ENCODE results near the gene TCTN2.
A peak's percentile ranks its signal among the peaks of the same experiment; 100 is the strongest.

The TCTN2 gene

DNA sequence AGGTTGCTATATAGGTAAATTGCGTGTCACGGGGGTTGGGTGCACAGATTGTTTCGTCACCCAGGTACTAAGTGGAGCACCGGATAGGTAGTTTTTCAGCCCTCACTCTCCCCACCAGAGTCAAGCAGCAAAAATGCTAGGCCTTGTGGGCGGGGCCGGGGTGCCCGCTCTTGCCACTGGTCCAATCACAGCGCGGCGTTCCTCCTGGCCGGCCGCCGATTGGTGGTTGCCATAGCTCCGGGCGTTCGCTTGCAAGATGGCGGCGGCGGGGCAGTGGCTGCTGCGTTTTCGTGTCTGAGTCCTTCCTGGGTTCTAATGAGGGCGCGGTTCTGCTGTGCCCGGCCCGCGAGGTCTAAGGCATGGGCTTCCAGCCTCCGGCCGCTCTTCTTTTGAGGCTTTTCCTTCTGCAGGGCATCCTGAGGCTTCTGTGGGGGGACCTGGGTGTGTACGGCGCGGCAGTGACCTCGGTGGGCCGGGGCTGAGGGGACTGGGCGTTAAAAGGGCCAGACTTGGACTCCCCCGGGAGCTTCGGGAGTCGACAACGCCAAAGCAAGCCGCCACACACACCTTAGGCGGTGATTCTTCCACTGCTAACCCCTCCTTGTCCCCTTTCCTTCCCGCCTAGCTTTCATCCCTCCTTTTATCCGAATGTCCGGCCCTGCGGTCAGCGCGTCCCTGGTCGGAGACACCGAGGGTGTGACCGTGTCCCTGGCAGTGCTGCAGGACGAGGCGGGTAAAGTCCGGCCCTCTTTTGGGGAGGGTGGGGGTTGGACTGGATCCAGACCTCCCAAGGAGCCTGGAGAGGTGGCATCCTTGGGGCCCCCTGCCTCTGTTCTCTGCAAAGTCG is at the start of gene TCTN2:
TCTN2 (plus strand) TSS at position 232 of the 847 bp plus-strand sequence; CDS start at position 360, 128 bp downstream.
- Mint-ChIP-seq H3K4me1 (peaks cover 12% of the 10 kb centered on the region), H3K36me3 (ENCODE audit: low read depth) (no peaks in the 10 kb centered on the region), H3K9me3 (no peaks in the 10 kb centered on the region), H3K27ac (no peak within 1 kb of the TSS), H3K27me3 (no peaks in the 10 kb centered on the region), H3K4me3 (peak within 1 kb of the TSS; percentile 81)
- ATAC-seq = peak; percentile 99
- peak; percentile 95 for DNase-seq

DNA sequence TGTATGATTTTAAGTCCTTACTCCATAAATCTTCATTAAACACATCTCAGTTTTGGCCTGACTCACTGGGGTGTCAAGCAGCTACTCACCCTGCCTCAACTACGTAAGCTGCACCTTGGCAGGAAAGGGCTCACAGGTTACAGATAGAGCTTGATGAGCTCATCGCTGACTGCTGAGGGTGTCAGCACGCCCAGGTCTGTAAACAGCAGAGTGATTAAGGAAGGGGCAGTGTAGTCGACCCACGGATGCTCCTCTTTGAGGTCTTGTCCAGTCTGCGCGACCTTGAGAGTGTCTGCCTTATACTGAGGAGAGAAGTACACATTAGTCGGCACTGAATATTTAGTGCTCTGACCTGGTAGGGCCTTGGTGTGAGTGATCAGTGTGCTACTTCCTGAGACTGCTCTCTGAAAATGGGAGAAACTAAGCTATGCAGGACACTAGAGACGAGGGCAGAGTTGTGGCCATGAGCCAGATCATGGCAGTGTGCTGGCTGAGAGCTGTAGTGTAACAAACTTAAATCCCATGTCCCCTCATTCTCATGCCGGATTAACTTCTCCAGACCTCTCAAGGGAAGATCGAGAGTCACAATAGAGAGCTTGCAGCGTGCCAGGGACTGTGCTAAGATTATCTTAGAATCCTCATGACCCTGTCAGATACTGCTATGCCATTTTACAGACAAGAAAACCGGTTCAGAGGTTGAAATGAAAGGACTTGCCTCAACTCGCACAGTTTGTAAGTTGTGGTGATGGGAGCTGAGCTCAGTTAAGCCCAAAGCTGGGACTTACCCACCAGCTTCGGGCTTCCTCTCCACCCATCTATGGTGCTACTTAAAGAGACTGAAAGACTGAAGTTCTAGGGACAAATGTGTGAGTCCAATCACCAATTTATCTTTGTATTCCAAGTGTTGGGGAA is 49.0 kb upstream of the TCTN2 start:
- Mint-ChIP-seq H3K9me3 (no peaks in the 10 kb centered on the region), H3K4me3 (no peak overlapping the region), H3K27me3 (no peaks in the 10 kb centered on the region), H3K27ac (peak overlapping the region; percentile 41), H3K36me3 (ENCODE audit: low read depth) (peaks cover 62% of the 10 kb centered on the region), H3K4me1 (no peaks in the 10 kb centered on the region)
- ATAC-seq (peak; percentile 25), DNase-seq (no peak)

DNA sequence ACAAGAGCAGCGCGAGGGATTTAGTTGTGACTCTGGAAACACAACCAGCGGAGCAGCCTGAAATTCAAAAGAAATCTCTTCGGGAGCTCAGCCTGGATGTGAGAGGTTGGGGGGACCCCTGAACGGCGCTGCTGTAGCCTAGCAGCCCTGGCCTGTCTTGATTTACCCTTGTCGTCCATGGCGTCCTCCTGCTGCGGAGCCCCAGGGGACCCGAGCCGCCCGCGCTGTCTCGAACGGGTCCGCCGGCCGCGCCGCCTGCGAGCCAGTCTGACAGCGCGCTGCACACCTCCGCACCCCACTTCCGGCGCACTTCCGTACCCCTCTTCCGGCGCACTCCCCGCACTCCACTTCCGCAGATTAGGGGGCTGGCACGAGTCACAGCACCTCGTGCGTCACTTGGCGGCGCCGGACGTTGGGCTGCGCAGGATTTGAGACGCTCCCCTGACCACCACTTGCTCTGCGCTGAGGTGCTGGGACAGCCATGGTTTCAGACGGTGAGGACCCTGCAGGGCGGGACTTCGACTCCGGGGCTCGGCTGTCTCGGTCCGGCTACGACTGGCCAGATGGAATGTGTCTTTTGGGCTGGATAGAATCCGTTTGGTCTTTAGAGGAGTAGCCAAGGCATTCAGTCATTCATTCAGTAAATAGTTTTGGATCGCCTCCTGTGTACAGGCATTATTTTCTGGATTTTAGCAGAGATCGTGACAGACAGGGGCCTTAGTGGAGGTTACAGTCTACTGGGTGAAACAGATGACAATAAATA is 37.4 kb upstream of the TCTN2 start, which contains the start of the genes EIF2B1 and GTF2H3:
EIF2B1 (minus strand) TSS at position 308 of the 763 bp plus-strand sequence; CDS start at position 179, 129 bp downstream.
GTF2H3 (plus strand) TSS at position 451 of the 763 bp plus-strand sequence; CDS start at position 482, 31 bp downstream.
- ATAC-seq (peak; percentile 98), DNase-seq (peak; percentile 97)
- Mint-ChIP-seq H3K9me3 (no peaks in the 10 kb centered on the region), H3K36me3 (ENCODE audit: low read depth) (peaks cover 49% of the 10 kb centered on the region), H3K27ac (peak within 1 kb of the TSS; percentile 98), H3K4me3 (peak within 1 kb of the TSS; percentile 99), H3K27me3 (no peaks in the 10 kb centered on the region), H3K4me1 (peaks cover 29% of the 10 kb centered on the region)

DNA sequence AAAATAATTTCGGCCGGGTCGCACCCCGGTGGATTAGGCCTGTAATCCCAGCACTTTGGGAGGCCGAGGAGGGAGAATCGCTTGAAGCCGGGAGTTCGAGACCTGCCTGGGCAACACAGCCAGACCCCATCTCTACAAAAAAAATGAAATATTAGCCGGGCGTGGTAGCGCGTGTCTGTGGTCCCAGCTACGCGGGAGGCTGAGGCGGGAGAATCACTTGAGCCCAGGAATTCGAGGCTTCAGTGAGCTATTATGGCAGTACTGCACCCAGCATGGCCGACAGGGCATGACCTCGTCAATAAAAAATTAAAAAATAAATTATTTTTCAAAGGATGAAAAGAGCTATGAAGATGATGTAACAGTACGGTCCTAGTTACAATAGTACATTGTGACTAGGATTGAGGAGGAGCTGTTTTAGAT is 36.8 kb upstream of the TCTN2 start:
- Mint-ChIP-seq H3K9me3 (no peaks in the 10 kb centered on the region), H3K36me3 (ENCODE audit: low read depth) (peaks cover 43% of the 10 kb centered on the region), H3K4me1 (peaks cover 29% of the 10 kb centered on the region), H3K27me3 (no peaks in the 10 kb centered on the region), H3K27ac (peak overlapping the region; percentile 98), H3K4me3 (peak overlapping the region; percentile 99)
- ATAC-seq (no peak), DNase-seq (peak; percentile 17)

DNA sequence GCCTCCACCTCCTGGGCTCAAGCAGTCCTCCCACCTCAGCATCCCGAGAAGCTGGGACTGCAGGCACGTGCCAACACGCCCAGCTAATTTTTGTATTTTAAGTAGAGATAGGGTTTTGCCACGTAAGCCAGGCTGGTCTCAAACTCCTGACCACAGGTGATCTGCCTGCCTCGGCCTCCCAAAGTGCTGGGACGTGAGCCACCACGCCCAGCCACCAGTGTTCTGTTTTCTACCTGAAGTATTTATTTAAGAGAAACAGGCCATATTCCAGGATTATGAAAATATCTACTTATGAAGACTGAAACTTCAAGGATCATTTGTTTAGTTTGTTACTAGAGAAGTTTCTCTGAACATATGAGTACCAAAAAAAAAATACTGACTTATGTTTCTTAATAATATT is 27.0 kb upstream of the TCTN2 start:
- no peak for DNase-seq
- H3K4me1 Mint-ChIP-seq = no peaks in the 10 kb centered on the region
- no peak overlapping the region for H3K27ac Mint-ChIP-seq
- no peaks in the 10 kb centered on the region for H3K9me3 Mint-ChIP-seq
- H3K27me3 Mint-ChIP-seq = no peaks in the 10 kb centered on the region
- peaks cover 41% of the 10 kb centered on the region for H3K36me3 Mint-ChIP-seq (ENCODE audit: low read depth)
- H3K4me3 Mint-ChIP-seq = no peak overlapping the region
- no peak for ATAC-seq

DNA sequence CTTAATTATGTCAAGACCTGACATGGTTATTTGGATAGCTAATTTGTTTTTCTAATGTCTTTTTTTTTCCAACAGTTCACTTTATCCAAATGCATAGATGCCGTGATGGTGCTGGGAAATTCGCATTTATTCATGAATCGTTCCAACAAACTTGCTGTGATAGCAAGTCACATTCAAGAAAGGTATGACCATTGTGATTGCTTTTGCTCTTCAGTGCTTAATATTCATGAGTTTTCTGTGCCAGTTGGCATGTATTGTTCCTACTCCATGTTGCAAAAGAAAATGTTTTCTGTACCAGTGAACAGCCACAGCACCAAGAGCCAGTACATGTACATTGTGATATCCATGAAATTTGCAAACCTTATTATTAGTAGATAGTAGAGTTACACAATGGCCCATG is 25.5 kb upstream of the TCTN2 start:
- Mint-ChIP-seq H3K36me3 (ENCODE audit: low read depth) (peaks cover 38% of the 10 kb centered on the region), H3K27me3 (no peaks in the 10 kb centered on the region), H3K9me3 (no peaks in the 10 kb centered on the region), H3K27ac (no peak overlapping the region), H3K4me1 (no peaks in the 10 kb centered on the region), H3K4me3 (no peak overlapping the region)
- DNase-seq (no peak), ATAC-seq (no peak)

DNA sequence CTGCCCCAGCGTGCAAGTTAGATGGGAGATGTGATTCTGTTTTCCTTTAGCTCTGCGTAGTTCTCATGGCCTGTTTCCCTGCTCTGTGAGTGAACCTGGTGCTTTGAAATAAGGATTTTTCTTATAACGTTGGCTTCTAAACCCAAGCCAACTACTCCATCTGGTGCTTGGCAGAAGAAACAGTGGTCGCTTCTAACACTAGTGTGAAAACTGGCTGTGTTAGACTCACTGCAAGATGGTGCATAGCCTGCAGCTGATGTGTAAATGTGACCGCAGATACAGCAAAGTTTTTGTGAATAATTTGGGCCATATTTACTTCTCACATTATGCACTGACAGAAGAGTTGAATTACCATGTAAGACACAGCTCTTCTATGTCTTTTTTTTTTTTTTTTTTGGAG is 25.0 kb upstream of the TCTN2 start:
- H3K4me1 Mint-ChIP-seq = no peaks in the 10 kb centered on the region

DNA sequence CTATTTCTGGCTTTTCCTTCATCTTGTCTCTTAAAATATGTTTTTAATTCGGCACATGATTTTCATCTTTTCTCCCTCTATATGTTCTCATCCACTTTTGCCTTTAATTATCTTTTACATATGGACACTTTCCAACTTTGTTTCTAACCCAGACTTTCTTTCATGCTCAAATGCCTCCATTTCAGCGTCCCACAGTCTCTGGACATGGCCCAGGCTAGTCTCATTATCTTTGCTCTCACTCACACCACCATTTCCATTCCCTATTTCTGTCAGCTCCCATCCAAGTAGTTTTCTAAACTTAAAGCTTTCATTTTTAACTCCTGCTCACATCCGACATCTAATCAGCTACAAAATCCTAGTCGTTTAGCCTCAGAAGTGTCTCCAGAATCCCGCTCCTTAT is 22.5 kb upstream of the TCTN2 start:
- H3K36me3 Mint-ChIP-seq (ENCODE audit: low read depth) = peaks cover 46% of the 10 kb centered on the region
- ATAC-seq (no peak), DNase-seq (no peak)
- H3K4me3 Mint-ChIP-seq = no peak overlapping the region
- no peaks in the 10 kb centered on the region for H3K4me1 Mint-ChIP-seq
- H3K9me3 Mint-ChIP-seq = no peaks in the 10 kb centered on the region
- H3K27me3 Mint-ChIP-seq = no peaks in the 10 kb centered on the region
- no peak overlapping the region for H3K27ac Mint-ChIP-seq

More for the DNA sequence above, 25.0 kb upstream of the TCTN2 start:
- Mint-ChIP-seq H3K36me3 (ENCODE audit: low read depth) (peaks cover 41% of the 10 kb centered on the region), H3K27me3 (no peaks in the 10 kb centered on the region), H3K9me3 (no peaks in the 10 kb centered on the region), H3K4me3 (no peak overlapping the region), H3K27ac (no peak overlapping the region)
- DNase-seq (no peak), ATAC-seq (no peak)

DNA sequence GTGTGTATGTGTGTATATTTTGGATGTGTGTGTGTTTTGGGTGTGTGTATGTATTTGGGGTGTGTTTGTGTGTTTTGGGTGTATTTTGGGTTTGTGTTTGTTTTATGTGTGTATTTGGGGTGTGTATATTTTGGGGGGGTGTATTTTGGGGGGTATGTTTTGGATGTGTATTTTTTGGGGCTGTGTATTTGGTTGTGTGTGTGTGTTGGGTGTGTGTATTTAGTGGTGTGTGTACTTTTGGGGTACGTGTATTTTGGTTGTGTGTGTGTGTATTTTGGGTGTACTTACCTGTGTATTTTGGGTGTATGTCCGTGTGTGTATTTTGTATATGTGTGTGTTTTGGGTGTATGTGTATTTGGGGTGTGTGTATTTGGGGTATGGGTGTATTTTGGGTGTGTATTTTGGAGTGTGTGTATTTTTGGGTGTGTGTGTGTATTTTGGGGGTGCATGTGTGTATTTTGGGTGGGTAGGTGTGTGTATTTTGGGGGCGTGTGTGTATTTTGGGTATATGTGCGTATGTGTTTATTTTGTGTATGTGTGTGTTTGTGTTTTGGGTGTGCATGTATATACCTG is 16.7 kb upstream of the TCTN2 start:
- DNase-seq (no peak), ATAC-seq (no peak)
- H3K9me3 Mint-ChIP-seq = no peaks in the 10 kb centered on the region
- H3K4me3 Mint-ChIP-seq = no peak overlapping the region
- H3K27ac Mint-ChIP-seq = peak overlapping the region; percentile 44
- peaks cover 44% of the 10 kb centered on the region for H3K36me3 Mint-ChIP-seq (ENCODE audit: low read depth)
- no peaks in the 10 kb centered on the region for H3K27me3 Mint-ChIP-seq
- H3K4me1 Mint-ChIP-seq = peaks cover 4% of the 10 kb centered on the region

DNA sequence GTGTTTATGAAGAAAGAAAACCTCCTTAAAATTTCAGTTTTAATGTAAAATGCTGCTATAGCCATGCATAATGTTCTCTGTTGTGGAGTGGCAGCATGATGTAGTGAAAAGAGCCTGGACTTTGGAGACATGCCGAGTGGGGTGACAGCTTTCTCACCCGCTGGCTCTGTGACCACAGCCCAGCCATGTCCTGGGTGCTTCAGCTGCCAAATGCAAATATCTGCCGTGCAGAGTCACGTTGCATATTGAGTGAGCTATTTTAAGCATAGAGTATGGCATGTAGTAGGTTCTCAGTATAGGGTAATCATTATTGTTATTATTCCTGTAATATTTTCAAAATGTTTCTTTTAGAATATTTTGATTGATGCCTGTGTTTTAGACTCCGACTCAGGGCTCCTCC is 15.5 kb upstream of the TCTN2 start:
- Mint-ChIP-seq H3K4me3 (no peak overlapping the region), H3K27ac (no peak overlapping the region), H3K4me1 (peaks cover 11% of the 10 kb centered on the region), H3K36me3 (ENCODE audit: low read depth) (peaks cover 54% of the 10 kb centered on the region), H3K27me3 (no peaks in the 10 kb centered on the region), H3K9me3 (no peaks in the 10 kb centered on the region)
- no peak for ATAC-seq
- no peak for DNase-seq

DNA sequence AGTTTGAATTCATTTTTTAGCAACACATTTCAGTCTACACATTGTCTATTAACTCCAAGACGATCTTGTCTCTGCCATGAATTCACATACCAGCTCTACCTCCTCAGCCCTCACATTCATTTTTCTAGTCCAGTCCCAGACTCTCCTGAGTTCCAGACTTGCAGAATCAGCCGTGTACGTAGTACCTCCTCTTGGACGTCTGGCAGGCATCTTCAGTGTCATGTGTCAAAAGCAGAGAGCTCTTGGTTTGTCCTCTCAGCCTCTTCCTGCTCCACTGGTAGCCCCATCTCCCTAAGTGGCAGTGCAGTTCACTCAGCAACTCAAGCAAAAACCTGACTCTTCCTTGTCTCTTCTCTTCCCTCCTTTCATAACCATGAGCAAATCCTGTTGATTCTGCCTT is 14.5 kb upstream of the TCTN2 start:
- Mint-ChIP-seq H3K27ac (no peak overlapping the region), H3K4me3 (no peak overlapping the region), H3K4me1 (peaks cover 11% of the 10 kb centered on the region), H3K27me3 (no peaks in the 10 kb centered on the region), H3K36me3 (ENCODE audit: low read depth) (peaks cover 51% of the 10 kb centered on the region), H3K9me3 (no peaks in the 10 kb centered on the region)
- no peak for DNase-seq
- no peak for ATAC-seq

DNA sequence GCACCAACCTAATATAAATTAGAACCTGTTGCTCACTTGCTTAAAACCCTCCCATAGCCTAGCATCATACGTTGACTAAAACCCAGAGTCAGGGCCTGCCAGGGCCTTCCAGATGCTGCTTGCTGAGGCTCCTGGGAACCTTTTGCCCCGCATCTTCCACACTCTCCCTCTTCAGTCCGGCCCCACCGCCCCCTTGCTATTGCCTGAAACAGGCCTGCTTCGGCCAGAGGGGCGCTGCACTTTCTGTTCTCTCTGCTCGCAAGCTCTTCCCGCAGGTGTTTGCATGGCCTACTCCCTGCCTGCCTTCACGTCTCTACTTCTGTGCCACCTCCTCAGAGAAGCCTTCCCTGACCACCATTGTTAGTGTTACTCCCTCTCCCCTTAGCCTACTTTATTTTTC is 13.7 kb upstream of the TCTN2 start:
- DNase-seq = no peak
- Mint-ChIP-seq H3K36me3 (ENCODE audit: low read depth) (peaks cover 46% of the 10 kb centered on the region), H3K27me3 (no peaks in the 10 kb centered on the region), H3K27ac (no peak overlapping the region), H3K4me3 (no peak overlapping the region), H3K4me1 (peaks cover 11% of the 10 kb centered on the region), H3K9me3 (no peaks in the 10 kb centered on the region)
- ATAC-seq = no peak

DNA sequence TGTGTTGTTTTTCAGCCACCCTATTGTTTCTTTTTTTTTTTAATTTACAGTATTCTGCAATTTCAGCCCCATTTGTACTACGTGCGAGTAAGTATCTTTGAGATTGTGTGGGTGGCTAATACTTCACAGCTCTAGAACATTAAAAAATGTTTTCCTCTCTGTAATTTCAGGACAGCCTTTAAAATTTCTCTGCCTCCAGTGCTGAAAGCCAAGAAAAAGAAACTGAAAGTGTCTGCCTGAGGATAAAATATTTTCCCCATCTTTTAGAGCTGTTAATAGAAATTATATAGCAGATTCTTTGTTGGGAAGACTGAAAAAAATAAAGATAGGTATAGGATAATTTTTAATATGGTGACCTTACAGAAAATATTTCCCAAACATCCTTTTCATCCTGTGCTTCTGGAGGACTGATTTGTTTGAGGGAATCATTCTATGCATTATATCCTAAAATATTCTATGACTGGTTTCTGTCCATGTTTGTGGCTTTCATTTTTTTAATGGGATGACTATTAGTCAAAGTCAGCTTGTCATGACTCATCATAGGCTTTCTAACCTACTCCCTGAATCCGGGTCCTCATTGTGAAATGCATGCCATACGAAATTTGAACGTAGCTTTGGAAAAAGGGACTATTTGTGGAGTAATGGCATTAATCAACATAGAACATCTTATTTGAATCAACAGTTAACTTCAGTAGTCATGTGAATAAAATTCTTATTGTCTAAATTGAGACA is 10.8 kb upstream of the TCTN2 start:
- H3K27me3 Mint-ChIP-seq = no peaks in the 10 kb centered on the region
- ATAC-seq = no peak
- no peak overlapping the region for H3K27ac Mint-ChIP-seq
- H3K9me3 Mint-ChIP-seq = no peaks in the 10 kb centered on the region
- H3K36me3 Mint-ChIP-seq (ENCODE audit: low read depth) = peaks cover 45% of the 10 kb centered on the region
- H3K4me1 Mint-ChIP-seq = peaks cover 11% of the 10 kb centered on the region
- no peak for DNase-seq
- no peak overlapping the region for H3K4me3 Mint-ChIP-seq

Measured in activated naive CD8-positive, alpha-beta T cell treated with anti-CD3 and anti-CD28 coated beads, Interleukin-2, amount 50 U/mL, for 24 hours (primary cell).